ENCODE data around the gene LIMA1. TPM values are rescaled to one million over a fixed set of nuclear protein-coding genes. Genes with fewer than 3 reads are reported as not detected.

The LIMA1 gene
- total and polyA plus RNA-seq, 9 of the 15 experiments (the other 6 are each of a cell fraction or from before 2014, with no cell fraction given): 20.2 to 37.8 (median 27.3) TPM

DNA sequence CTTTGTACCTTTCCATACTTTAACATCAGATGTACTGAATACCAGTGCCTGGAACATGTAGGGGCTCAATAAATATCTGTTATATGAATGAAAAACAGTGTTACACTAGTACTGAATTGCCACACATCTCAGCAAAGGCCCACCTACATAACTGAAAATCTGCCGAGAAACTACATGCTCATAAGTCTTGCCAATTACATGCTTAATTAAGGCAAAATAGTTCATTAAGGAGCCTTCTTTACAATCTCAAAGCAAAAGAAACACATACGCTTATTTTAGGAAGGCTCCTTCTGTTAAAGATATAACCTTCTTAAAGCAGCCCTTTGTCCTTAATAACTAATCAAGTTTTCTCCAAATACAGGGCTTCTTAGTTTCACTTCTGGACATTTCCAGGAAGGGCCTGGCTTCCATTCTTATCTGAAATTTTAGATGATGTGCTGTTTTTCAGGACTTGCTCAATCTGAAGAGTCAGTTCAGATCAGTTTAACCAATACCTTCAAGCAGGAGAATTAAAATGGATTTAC is 11.5 kb downstream of the LIMA1 start (continued):
- TF ChIP-seq, protein P1, sequence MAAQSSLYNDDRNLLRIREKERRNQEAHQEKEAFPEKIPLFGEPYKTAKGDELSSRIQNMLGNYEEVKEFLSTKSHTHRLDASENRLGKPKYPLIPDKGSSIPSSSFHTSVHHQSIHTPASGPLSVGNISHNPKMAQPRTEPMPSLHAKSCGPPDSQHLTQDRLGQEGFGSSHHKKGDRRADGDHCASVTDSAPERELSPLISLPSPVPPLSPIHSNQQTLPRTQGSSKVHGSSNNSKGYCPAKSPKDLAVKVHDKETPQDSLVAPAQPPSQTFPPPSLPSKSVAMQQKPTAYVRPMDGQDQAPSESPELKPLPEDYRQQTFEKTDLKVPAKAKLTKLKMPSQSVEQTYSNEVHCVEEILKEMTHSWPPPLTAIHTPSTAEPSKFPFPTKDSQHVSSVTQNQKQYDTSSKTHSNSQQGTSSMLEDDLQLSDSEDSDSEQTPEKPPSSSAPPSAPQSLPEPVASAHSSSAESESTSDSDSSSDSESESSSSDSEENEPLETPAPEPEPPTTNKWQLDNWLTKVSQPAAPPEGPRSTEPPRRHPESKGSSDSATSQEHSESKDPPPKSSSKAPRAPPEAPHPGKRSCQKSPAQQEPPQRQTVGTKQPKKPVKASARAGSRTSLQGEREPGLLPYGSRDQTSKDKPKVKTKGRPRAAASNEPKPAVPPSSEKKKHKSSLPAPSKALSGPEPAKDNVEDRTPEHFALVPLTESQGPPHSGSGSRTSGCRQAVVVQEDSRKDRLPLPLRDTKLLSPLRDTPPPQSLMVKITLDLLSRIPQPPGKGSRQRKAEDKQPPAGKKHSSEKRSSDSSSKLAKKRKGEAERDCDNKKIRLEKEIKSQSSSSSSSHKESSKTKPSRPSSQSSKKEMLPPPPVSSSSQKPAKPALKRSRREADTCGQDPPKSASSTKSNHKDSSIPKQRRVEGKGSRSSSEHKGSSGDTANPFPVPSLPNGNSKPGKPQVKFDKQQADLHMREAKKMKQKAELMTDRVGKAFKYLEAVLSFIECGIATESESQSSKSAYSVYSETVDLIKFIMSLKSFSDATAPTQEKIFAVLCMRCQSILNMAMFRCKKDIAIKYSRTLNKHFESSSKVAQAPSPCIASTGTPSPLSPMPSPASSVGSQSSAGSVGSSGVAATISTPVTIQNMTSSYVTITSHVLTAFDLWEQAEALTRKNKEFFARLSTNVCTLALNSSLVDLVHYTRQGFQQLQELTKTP (IDR thresholded peaks at IDR 0.05; ENCODE audit: low read depth in 1 of 2, partially characterized antibody in 2 of 2): no peak
- no peak for TF ChIP-seq TCFL5 (CRISPR knock-in tag; conservative IDR thresholded peaks at IDR 0.05)
- no peak; the same call in 1 of the 2 replicates for TF ChIP-seq FOSL1 (tag; conservative IDR thresholded peaks at IDR 0.05)
- no peak for TF ChIP-seq NFXL1 (CRISPR knock-in tag; IDR thresholded peaks at IDR 0.05)
- TF ChIP-seq MYNN (IDR thresholded peaks at IDR 0.05): no peak
- no peak for TF ChIP-seq MYNN (CRISPR knock-in tag; IDR thresholded peaks at IDR 0.05)
- no peak for TF ChIP-seq HMGXB4 (CRISPR knock-in tag; IDR thresholded peaks at IDR 0.05)
- TF ChIP-seq ZNF354B (CRISPR knock-in tag; IDR thresholded peaks at IDR 0.05): no peak
- TF ChIP-seq ZNF518B (CRISPR knock-in tag; IDR thresholded peaks at IDR 0.05): no peak
- no peak for TF ChIP-seq ARID2 (IDR thresholded peaks at IDR 0.05)
- no peak for TF ChIP-seq ELF4 (CRISPR knock-in tag; IDR thresholded peaks at IDR 0.05)
- TF ChIP-seq PRPF4 (IDR thresholded peaks at IDR 0.05; ENCODE audit: insufficient read depth, low read depth, low read length, poor library complexity, severe bottlenecking): no peak
- no peak for TF ChIP-seq NR4A1 (CRISPR knock-in tag; IDR thresholded peaks at IDR 0.05)
- peak; percentile 40; the same call in 1 of the 2 replicates for TF ChIP-seq NR4A1 (tag; IDR thresholded peaks at IDR 0.05)
- TF ChIP-seq, protein P2, sequence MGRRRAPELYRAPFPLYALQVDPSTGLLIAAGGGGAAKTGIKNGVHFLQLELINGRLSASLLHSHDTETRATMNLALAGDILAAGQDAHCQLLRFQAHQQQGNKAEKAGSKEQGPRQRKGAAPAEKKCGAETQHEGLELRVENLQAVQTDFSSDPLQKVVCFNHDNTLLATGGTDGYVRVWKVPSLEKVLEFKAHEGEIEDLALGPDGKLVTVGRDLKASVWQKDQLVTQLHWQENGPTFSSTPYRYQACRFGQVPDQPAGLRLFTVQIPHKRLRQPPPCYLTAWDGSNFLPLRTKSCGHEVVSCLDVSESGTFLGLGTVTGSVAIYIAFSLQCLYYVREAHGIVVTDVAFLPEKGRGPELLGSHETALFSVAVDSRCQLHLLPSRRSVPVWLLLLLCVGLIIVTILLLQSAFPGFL (CRISPR knock-in tag; IDR thresholded peaks at IDR 0.05): no peak
- TF ChIP-seq, protein P3, sequence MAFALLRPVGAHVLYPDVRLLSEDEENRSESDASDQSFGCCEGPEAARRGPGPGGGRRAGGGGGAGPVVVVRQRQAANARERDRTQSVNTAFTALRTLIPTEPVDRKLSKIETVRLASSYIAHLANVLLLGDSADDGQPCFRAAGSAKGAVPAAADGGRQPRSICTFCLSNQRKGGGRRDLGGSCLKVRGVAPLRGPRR (CRISPR knock-in tag; IDR thresholded peaks at IDR 0.05): no peak
- TF ChIP-seq SIX5 (IDR thresholded peaks at IDR 0.05; ENCODE audit: borderline replicate concordance in 1 of 2, insufficient read depth in 1 of 2, low read depth in 1 of 2, low read length in 2 of 2): no peak
- TF ChIP-seq EZH2 (IDR thresholded peaks at IDR 0.05; ENCODE audit: borderline replicate concordance, low read depth, low read length): no peak
